ENCODE data around the gene PRKD3.

GRCh38 chr2:37325625-37326071, 1.0 kb upstream of the PRKD3 start:
- no peak for TF ChIP-seq CTCF (IDR thresholded peaks at IDR 0.05; ENCODE audit: insufficient read depth, low read length)
- no peak for TF ChIP-seq REST (IDR thresholded peaks at IDR 0.05; ENCODE audit: insufficient replicate concordance, low read depth)
- no peak for TF ChIP-seq POLR2AphosphoS5 (IDR thresholded peaks at IDR 0.05; ENCODE audit: low read depth)
- no peak for TF ChIP-seq SPI1 (IDR thresholded peaks at IDR 0.05; ENCODE audit: borderline replicate concordance, low read depth)

Data from HL-60 (cell line).